ENCODE results near the gene CDH13.

Gene CDH13

GRCh38 chr16:83835586-83836566 lies 1209.1 kb downstream of the CDH13 start:
- no peak for DNase-seq

GRCh38 chr16:83837566-83837965 lies 1210.8 kb downstream of the CDH13 start:
- DNase-seq: no peak

- DNase-seq: no peak
These were observed 1211.4 kb downstream of the CDH13 start for GRCh38 chr16:83838151-83838550.

- no peak for DNase-seq
These were observed 1212.8 kb downstream of the CDH13 start for GRCh38 chr16:83839561-83839960.

GRCh38 chr16:83840060-83840617 lies 1213.4 kb downstream of the CDH13 start:
- DNase-seq: no peak

- no peak for DNase-seq
These were observed 1215.5 kb downstream of the CDH13 start for GRCh38 chr16:83842291-83842690.

- no peak for DNase-seq
These were observed 1216.2 kb downstream of the CDH13 start for GRCh38 chr16:83842756-83843507.

GRCh38 chr16:83843657-83844056 lies 1216.9 kb downstream of the CDH13 start:
- no peak for DNase-seq

GRCh38 chr16:83845263-83845662 lies 1218.5 kb downstream of the CDH13 start:
- no peak for DNase-seq

GRCh38 chr16:83847371-83848225 lies 1220.8 kb downstream of the CDH13 start:
- no peak for DNase-seq

GRCh38 chr16:83849421-83849820 lies 1222.7 kb downstream of the CDH13 start:
- DNase-seq: no peak

Data from DMS 273 treated with DMSO at 0.1 percent for 48 hours (cell line).